Right ventricle myocardium superior (tissue), 1 donor: Measurements from ENCODE around the gene GDPD4. TPM values are rescaled to one million over a fixed set of nuclear protein-coding genes. Genes with fewer than 3 reads are reported as not detected.

Experiments used
- ATAC-seq: fragments of 200-7000 bp; cut with Tn5 transposase; one replicate; pipeline ENCODE4 v1.9.1; 2020; ENCODE audit warnings: mild to moderate bottlenecking; ENCODE audit not compliant: poor library complexity
- DNase-seq: peaks from one replicate; pipeline ENCODE4 v3.0.0-alpha.2; 2020
- intact Hi-C: fragments of 100-400 bp; cut with DNase I; formaldehyde crosslinking; loops from one replicate; pipeline ENCODE4 v1.11.2; 2022
- total RNA-seq: library from RNA; stranded (reverse); fragmentation: NEBNext Ultra II Directional; extraction: Animal tissue kit (Norgen Biotek cat#: 25700); gene quantifications from one replicate; pipeline ENCODE4 v1.2.1, GENCODE V29; 2021
- donor health status: DM: no; HTN: yes; CAD: no; lungs with severe emphysema.

The GDPD4 gene
- total RNA-seq, 1 donor from 2014 or later: not detected

- ATAC-seq (no peak), DNase-seq (peak; percentile 23)
- intact Hi-C loops: no loop called here
Measured at GRCh38 chr11:77184136-77184860, 117.2 kb downstream of the GDPD4 start.

DNA sequence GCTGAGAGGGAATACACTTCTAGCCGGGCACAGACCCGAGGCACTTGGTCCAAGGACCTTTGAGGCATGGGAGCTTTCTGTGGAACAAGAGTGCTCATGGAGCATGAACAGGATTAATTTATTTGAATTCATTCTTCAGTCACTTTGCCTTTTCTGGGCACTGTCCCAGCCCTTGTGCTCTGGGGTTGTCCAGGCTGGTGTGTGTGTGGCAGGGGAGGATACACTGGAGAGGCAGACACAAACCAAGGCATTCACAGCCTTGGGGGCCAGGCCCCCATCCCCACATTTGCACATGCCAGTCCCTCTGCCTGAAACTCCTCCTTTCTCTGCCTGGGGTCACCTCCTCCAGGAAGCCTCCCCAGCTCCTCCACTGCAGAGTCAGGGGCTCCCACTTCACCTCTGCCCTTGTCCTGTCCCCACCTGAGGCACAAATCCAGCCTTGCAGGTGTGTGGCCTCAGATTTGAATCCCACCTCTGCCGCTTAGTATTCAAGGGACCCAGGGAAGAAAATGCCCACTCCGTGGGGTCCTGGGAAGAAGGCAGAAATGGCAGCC lies 118.0 kb downstream of the GDPD4 start:
- intact Hi-C loops: no loop called here
- ATAC-seq (no peak), DNase-seq (peak; percentile 17)

DNA sequence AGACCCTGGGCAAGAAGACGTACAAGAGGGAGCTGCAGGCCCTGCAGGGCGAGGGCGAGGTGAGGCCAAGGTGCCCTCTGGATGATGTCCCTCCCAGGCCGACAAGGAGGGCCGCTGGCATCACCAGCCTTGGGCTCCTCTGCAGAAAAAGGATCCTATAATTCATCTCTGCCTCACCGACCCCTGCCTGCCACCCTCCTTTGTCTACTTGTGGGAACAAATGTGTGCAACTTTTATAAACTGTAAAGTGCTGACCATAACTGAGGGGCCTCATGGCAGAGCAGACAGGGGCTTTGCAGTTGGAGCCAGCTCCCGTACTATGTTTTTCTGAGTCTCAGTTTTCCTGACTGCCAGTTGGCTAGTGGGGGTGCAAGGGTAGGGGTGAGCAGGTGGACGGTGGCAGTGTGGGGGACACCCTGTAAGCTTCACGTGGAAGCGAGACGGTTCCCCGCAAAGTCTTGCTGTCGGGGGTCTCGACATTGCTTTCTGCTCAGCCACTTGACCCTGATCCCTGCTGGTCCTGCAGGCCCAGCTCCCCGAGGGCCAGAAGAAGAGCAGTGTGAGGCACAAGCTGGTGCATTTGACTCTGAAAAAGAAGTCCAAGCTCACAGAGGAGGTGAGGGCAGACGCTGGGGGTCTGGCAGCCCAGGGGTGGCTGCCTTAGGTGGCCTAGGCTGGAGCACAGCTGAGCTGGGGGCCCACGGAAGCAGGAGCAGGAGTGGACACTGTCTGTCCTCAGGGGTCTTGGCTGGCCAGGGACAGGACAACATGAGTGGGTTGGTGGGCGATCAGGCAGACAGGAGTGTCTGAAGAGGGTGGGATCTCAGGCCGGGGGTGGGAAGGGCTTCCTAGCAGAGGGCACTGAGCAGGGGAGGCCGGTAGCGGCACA lies 118.7 kb downstream of the GDPD4 start:
- intact Hi-C loops: no loop called here
- DNase-seq: peak; percentile 19
- no peak for ATAC-seq

GRCh38 chr11:77181799-77182541 lies 119.5 kb downstream of the GDPD4 start:
- ATAC-seq (no peak), DNase-seq (peak; percentile 36)
- intact Hi-C loops: no loop called here

GRCh38 chr11:77181226-77181625 lies 120.3 kb downstream of the GDPD4 start:
- intact Hi-C loops: no loop called here
- ATAC-seq (no peak), DNase-seq (peak; percentile 17)

DNA sequence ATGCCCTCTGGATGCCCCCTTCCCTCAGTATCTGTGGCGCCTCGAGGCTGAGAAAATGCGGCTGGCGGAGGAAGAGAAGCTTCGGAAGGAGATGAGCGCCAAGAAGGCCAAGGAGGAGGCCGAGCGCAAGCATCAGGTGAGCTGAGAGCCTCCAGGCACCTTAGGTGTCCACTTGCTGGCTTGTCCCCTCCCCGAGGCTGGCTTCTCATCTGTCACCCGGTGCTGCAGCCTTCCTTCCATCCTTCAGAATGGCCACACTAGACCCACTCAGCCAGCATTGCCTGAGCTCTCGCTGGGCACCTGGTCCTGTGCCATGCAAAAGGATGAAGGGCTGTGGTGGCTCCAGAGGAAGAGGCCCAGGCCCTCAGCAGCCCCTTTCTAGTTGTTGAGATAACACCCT lies 121.1 kb downstream of the GDPD4 start:
- intact Hi-C loops: no loop called here
- DNase-seq (peak; percentile 37), ATAC-seq (no peak)

GRCh38 chr11:77179681-77180080 lies 121.8 kb downstream of the GDPD4 start:
- peak; percentile 30 for DNase-seq
- intact Hi-C loops: no loop called here
- ATAC-seq: no peak

DNA sequence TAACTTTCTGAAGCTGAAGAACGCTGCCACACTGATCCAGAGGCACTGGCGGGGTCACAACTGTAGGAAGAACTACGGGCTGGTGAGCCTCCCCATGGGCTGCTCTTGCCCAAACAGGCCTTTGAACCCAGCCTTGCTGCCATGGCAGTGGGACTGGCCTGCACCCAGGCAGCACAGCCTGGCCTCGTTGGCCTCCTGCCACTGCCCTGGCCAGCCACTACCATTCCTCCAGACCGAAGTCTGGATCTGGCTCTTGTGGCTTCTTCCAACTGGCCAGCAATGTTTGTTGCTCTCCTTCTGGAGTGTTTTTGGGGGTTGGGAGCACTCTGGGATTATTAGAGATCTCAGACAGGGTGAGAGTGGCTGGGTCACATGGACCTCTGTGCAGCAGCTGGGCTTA lies 122.4 kb downstream of the GDPD4 start:
- peak; percentile 57 for DNase-seq
- peak; percentile 11 for ATAC-seq
- intact Hi-C loops: no loop called here

DNA sequence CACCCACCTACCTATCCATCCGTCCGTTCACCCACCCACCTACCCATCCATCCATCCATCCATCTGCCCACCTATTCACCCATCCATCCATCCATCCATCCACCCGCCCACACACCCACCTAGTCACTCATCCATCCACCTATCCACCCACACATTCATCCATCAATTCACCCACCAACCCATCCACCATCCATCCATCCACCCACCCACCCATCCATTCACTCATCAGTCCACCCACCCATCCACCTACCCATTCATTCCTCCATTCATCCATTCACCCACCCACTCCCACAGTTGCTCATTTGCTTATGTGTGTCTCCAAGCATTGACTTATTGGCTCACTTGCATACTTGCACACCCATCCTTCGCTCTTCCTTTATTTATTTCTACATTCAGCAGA lies 123.3 kb downstream of the GDPD4 start:
- peak; percentile 24 for DNase-seq
- intact Hi-C loops: no loop called here
- ATAC-seq: no peak

- intact Hi-C loops: no loop called here
- DNase-seq (peak; percentile 18), ATAC-seq (no peak)
Measured at GRCh38 chr11:77176996-77177395, 124.5 kb downstream of the GDPD4 start.

DNA sequence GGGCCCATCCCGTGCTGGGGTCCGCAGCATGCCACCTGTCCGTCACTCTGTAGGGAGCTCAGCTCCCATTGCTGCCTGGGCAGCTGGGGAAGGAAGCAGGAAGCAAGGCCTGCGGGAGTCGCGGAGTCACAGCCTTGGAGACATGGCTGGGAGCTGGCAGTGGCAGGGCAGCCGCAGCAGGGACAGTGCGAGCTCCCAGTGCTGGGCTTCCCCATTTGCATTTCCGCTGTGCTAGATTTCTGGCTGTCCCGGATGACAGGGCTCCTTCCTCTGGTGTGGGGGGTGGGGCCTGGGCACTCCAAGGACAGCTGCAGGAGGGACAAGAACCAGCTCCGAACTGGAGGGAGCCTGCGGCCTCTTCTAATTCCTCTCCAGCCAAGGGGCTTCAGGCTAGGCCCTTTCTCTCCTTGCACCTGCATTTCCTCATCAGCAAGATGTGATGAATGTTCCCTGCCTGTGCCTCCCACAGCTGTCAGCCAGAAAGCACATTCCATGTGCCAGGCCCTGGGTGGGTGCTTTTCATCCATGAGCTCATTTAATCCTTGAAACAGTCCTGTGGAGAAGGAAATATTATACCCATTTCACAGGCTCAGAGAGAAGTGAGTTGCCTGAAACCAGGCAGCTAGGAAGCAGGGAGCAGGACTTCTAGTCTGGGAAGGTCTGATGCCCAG lies 125.5 kb downstream of the GDPD4 start:
- DNase-seq (peak; percentile 77), ATAC-seq (peak; percentile 80)
- intact Hi-C loops: no loop called here

DNA sequence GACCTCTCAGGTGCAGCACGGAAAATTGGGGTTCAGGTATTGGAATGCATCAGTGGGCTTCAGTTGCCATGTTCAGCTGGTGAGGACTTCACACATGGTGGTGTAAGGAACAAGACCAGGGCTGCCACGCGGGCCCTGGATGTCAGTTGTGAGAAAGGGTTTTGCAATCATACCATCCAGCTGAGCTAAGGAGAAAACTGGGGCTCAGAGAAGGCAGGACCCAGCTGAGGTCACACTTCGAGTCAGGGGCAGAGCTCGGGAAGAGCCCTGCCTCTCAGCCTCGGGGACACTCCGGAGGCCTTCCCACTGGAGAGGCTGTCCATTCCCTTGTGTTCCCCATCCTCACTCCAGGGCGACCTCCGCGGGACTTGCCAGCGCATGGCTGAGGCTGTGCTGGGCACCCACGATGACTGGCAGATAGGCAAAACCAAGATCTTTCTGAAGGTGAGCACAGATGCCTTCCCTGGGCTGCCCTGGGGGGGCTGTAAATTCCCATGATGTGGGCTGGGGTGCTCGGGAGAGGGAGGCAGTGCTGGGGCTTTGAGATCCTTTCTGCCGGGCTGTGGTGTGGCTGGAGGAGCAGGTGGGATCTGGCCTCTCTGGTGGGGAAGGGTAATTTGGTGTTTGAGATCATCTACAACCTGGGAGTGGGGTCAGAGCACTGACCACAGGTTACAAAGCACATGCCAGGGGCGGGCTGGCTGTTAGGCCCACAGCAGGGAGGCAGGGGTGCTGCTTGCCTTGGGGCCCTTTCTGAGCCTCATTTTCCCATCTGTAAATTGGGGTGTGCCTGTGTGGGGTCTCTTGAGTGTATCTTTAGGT lies 126.3 kb downstream of the GDPD4 start:
- intact Hi-C loops: no loop called here
- ATAC-seq: peak; percentile 67
- peak; percentile 71 for DNase-seq

- DNase-seq (peak; percentile 35), ATAC-seq (no peak)
Measured at GRCh38 chr11:77174559-77174958, 126.9 kb downstream of the GDPD4 start.

DNA sequence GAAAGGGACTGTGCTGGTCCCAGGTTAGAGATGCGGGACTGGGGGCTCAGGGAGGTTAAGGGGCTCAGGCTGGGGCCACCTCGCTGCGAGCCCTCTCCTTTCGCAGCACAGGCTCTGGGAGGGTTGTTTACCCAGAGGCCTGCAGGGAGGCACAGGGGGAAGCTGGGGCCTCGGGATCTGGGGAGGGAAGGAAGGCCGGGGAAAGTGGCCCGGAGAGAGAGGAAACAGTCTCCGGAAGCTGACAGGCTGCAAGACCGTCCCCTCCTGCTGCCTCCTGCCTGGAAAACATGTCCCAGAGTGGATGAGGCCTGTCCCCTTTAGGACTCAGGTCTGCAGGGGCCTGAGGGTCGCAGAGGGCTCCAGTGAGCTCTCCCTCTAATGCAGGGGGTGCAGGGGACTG lies 128.0 kb downstream of the GDPD4 start:
- intact Hi-C loops: no loop called here
- DNase-seq (peak; percentile 51), ATAC-seq (no peak)

More at GRCh38 chr11:77174559-77174958, 126.9 kb downstream of the GDPD4 start:
- intact Hi-C loops: no loop called here

- DNase-seq: peak; percentile 45
- ATAC-seq: no peak
- intact Hi-C loops: no loop called here
Measured at GRCh38 chr11:77172666-77172982, 128.9 kb downstream of the GDPD4 start.

DNA sequence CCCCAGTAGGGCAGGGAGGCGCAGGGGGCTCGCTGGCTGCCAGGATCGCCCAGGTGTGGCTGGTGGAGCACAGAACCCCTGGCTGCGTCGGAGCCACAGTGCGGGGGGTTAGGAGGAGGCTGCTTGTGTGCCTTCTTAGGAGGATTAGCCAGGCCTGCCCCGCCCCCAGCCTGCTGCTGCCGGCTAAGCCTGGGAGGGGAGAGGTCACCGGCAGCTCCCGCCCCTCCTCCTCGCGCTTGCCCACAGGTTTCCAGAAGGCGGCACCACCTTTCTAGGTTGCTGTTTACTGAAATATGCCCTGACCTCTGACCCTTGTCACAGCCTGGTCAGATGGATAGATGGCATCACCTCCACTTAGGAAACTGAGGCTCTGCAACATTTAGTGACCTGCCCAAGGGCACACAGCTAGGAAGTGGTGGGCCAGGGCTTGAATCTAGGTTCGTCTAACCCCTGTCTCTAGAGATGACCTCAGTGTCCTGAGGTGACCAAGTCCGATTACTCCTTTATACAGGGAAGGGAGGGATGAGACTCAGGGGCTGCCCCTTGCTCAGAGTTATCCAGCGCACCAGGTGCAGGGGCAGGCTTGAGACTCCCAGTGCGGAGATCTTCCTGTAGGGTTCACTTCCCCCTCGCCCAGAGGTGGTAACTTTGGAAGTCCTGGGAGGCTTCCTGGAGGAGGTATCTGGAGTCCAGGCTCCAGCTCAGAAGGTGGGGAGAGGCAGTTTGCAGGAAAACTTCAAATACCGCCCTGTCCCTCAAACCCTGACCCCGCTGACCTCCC lies 129.4 kb downstream of the GDPD4 start:
- DNase-seq (peak; percentile 38), ATAC-seq (no peak)

DNA sequence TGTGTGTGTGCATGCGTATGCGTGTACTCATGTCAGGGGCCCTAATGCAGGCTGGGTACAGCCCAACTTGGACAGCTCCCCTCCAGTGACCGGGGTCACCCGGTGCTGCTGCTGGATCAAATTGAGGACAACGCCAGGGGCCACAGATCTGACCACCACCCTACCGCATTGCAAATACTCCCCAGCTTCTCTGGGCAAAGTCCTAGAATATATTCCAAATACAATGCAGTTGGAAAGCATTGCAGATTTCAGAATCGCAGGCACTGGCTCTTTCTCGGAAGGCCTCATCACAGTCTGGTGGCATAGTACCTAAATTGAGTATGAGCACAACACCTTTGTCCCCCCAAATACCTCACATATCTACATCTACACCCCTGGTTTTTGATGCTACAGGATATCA lies 130.2 kb downstream of the GDPD4 start:
- ATAC-seq (no peak), DNase-seq (no peak)
- intact Hi-C loops: no loop called here

More for the DNA sequence above, 129.4 kb downstream of the GDPD4 start:
- intact Hi-C loops: no loop called here
